NCI-H1048 (cell line): ENCODE data around the gene FMO3.

Experiments used
- DNase-seq: peaks from one replicate; lab custom pipeline; 2025; lab: John Stamatoyannopoulos, UW

FMO3 gene

DNA sequence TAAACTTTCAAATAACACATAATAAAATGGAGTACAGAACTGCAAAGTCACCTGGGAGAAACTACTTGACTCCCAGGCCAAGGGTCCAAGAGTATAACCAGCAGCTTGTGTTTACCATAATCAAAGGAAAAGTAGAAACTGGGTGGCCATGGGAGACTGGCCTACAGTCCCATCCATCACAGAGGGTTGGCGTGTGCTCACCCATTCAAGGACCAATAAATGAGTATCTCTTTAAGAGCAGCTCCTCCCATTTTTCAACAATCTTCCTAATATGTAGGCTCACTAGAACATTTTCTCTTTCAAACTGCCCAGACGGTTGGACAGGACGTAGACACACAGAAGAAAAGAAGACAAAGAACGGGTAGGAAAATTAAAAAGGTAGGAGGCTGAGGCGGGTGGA, at the start of gene FMO3:
Gene FMO3 (plus strand): TSS at position 302 of the 400 bp plus-strand sequence. CDS start 1,754 bp downstream, outside the sequence.
- no peak for DNase-seq

GRCh38 chr1:171048014-171048413, 42.7 kb upstream of the FMO3 start:
- no peak for DNase-seq

- DNase-seq = no peak
These were observed 37.7 kb upstream of the FMO3 start for GRCh38 chr1:171052977-171053376.

- DNase-seq = no peak
These were observed 34.6 kb upstream of the FMO3 start for GRCh38 chr1:171055966-171056643.

DNA sequence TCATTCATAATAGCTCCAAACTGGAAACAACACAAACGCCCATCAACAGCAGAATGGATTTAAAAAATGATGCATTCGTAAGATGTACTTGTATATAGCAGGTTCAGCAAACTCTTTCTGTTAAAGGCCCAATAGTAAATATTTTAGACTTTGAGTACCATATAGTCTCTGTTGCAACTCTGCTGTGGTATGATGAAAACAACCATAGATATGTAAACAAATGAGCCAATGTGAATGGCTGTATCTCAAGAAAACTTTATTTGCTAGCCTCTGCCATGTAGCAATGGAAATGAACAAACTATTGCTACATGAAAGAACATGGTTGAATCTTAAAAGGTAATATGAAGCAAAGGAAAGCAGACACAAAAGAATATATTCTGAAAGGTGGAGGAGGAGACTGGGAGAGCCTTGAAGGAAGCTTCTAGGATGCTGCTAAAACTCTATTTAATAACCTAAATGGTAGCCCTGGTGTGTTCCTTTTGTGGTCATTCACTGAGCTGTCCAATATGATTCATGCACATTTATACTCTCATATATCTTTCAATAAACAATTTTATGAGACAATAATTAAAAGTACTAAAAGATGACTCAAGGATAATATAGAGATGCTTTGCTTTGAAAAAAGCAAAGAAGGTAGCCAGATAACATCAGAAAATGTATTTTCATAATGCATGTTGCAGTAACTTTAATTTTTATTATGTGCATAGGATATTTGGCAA, 29.1 kb upstream of the FMO3 start:
- DNase-seq = no peak

- DNase-seq = no peak
These were observed 27.8 kb upstream of the FMO3 start for GRCh38 chr1:171062902-171063301.

GRCh38 chr1:171075041-171075440, 15.7 kb upstream of the FMO3 start:
- no peak for DNase-seq

DNA sequence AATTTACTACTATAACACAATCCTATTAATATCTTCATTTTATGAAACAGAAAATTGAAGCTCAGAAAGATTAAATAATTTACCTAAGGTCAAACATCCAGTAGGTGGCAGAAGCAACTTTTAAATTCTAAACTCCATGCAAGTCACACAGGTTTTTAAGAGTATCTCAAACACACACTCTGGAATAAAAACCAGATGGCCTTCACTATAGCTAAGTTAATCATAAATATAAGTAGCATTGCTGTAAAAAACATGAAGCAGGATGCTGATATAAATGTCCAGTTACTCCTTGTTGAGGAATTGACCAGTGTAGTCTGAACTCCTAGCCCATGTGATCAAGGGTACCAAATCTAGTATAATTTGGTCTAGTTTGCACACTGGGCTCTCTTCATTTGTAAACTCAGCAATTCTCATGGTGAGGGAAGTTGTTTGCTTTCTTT, 9.4 kb upstream of the FMO3 start:
- no peak for DNase-seq

GRCh38 chr1:171081763-171082201, 8.9 kb upstream of the FMO3 start:
- no peak for DNase-seq

DNA sequence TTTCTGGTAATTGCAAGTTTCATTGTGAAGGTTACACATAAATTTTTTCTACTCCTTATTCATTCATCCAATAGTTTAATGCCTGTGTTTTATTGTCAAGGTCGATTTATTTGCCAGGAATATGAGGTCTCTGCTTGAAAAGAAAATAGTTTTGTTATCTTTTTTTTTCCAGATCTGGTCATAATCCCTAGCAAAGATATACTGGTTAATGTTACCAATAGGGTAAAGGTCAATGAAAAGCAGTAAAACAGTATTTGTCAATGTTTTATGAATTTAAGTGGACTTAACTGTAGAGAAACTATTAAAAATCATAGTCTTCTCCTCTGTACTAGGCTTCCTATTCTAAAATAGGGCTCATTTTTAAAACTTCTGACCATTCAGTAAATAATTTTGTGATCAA, 8.1 kb upstream of the FMO3 start:
- DNase-seq = no peak

DNA sequence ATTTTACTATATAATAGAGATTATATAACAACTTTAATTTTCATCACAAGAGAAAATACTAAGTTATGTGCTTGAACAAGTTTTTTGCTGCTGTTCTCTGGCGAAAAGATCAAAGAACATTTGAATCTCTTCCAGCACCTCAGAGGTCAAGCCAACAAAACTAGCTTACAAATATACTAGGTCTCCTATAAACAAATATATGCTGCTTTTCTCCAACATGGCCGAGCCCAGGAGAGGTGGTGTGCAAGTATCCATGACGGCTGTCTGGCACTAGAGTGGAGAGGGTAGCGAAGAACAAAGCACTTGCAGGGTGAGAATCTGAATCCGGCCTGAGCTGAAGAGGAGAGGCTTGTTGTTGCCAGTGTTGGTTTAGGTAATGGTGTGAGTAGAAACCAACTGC, 7.5 kb upstream of the FMO3 start:
- DNase-seq = no peak

GRCh38 chr1:171084091-171084490, 6.6 kb upstream of the FMO3 start:
- DNase-seq = no peak

DNA sequence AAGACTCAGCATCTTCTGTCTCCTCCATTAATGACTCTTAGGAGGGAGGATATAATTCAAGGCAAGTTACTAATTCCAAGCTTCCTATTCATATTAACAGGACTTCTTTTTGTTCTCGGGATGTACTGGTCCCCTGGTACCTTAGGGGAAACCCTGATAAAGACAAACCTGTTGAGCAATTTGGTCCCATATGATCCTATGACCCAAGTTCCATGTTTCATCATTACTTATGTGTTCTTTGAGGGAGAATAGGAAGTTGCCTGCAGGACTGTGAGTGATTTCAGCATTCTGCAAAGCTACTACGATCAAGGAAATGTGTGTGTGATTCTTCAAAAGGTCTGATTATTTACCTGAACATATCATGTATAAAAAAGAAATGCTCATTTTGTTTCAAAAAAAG, 5.8 kb upstream of the FMO3 start:
- DNase-seq = no peak

- DNase-seq = no peak
These were observed 2.8 kb upstream of the FMO3 start for GRCh38 chr1:171087896-171088295.

DNA sequence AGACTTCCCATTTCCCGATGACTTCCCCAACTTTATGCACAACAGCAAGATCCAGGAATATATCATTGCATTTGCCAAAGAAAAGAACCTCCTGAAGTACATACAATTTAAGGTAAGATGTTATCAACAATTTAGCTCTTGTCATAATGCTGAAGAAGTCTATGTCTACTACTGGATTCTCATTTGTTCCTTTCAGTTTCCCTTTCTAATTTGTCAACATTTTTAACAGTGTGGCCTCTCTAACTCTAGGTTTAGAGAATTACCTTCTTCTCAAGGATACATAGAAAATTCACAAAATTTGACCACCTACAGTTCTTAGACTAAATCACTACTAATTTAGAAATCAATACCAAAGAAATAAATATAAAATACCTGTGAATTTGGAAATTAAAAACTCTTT, 13.2 kb downstream of the FMO3 start:
- no peak for DNase-seq

- DNase-seq = no peak
These were observed 16.7 kb downstream of the FMO3 start for GRCh38 chr1:171107262-171107940.

DNA sequence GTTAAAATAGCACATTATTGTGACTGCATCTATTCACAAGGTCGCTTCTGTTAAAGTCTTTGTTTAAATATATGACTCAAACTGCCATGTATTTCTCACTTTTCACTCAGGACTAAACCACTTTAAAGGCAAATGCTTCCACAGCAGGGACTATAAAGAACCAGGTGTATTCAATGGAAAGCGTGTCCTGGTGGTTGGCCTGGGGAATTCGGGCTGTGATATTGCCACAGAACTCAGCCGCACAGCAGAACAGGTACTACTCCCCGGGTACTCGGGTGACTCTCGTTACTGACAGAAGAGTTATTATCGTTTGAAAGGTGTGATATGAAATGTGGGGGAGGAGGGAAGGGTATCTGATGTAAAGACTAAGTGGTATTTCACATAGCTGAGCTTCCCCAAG, 17.3 kb downstream of the FMO3 start:
- DNase-seq = no peak

- DNase-seq = no peak
These were observed 19.3 kb downstream of the FMO3 start for GRCh38 chr1:171109966-171110365.

DNA sequence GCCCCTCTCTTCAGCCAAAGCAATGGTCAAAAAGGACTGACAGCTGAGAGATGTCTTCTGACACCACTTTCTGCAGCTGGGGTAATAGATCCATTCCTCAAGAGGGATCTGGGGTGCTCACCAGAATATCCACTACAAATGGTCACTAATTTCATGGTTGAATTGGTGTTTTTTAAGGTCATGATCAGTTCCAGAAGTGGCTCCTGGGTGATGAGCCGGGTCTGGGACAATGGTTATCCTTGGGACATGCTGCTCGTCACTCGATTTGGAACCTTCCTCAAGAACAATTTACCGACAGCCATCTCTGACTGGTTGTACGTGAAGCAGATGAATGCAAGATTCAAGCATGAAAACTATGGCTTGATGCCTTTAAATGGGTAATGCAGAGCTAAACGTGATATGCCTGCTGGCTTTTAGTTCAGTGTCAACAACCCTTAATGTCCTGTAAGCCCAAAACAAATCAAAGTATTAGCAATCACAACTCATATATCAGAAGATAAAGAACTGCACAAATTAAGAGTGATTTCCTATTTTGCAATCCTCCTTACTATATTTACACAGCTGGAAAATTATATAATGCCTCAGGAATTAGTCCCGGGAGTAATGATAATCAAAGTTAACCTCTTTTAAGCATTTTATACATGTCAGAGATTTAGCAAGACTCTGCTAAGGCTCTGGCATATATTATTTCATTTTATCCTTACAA, 20.1 kb downstream of the FMO3 start:
- DNase-seq = no peak

GRCh38 chr1:171112119-171112518, 21.4 kb downstream of the FMO3 start:
- no peak for DNase-seq

GRCh38 chr1:171113382-171113781, 22.7 kb downstream of the FMO3 start:
- no peak for DNase-seq

DNA sequence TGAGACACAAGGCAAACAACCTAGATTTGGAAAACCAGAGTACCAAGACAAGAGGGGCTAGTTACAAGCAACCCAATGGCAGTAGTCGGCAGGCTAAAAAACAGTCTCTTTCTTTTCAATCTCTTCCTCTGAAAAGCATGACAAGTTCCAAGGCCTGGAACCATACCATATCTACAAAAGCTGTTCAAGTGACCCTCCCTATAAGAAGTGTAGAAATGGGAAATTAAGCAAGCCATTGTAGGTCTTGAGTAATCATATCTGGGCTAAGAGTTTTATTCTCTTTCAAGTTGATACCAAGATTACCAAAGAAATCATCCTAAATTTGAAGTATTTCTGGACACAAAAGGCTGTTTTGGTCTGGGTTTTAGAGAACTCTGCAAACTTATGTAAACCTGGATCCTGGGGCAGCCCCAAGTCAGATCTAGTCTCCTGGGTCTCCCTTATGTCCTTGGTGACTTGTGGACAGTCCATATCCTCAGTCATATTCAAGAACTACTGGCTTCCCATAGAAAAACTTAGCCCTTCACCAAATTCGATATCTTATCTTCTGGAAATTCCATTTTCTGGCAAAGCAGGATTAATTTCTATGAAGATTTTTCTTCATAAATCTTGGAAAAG, 24.7 kb downstream of the FMO3 start:
- DNase-seq = no peak
